ENCODE data around the gene CNTNAP5. TPM values are rescaled to one million over a fixed set of nuclear protein-coding genes. Genes with fewer than 3 reads are reported as not detected.

CNTNAP5 gene
- total RNA-seq, 1 donor = not detected

GRCh38 chr2:124485659-124486058, 460.6 kb downstream of the CNTNAP5 start:
- no peak for DNase-seq (ENCODE audit: low read depth)
- H3K4me3 ChIP-seq (ENCODE audit: low read depth, low read length) = no peak overlapping the region
- TF ChIP-seq, protein P1, sequence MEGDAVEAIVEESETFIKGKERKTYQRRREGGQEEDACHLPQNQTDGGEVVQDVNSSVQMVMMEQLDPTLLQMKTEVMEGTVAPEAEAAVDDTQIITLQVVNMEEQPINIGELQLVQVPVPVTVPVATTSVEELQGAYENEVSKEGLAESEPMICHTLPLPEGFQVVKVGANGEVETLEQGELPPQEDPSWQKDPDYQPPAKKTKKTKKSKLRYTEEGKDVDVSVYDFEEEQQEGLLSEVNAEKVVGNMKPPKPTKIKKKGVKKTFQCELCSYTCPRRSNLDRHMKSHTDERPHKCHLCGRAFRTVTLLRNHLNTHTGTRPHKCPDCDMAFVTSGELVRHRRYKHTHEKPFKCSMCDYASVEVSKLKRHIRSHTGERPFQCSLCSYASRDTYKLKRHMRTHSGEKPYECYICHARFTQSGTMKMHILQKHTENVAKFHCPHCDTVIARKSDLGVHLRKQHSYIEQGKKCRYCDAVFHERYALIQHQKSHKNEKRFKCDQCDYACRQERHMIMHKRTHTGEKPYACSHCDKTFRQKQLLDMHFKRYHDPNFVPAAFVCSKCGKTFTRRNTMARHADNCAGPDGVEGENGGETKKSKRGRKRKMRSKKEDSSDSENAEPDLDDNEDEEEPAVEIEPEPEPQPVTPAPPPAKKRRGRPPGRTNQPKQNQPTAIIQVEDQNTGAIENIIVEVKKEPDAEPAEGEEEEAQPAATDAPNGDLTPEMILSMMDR (IDR thresholded peaks at IDR 0.05; ENCODE audit: insufficient read depth, low read depth, low read length) = no peak

GRCh38 chr2:124489686-124490085, 464.6 kb downstream of the CNTNAP5 start:
- DNase-seq (ENCODE audit: low read depth) = no peak
- TF ChIP-seq, protein P1 (IDR thresholded peaks at IDR 0.05; ENCODE audit: insufficient read depth, low read depth, low read length) = no peak
- no peak overlapping the region for H3K4me3 ChIP-seq (ENCODE audit: low read depth, low read length)

- DNase-seq (ENCODE audit: low read depth) = no peak
- no peak overlapping the region for H3K4me3 ChIP-seq (ENCODE audit: low read depth, low read length)
- TF ChIP-seq, protein P1 (IDR thresholded peaks at IDR 0.05; ENCODE audit: insufficient read depth, low read depth, low read length) = no peak
Observed at GRCh38 chr2:124501575-124502152, 476.6 kb downstream of the CNTNAP5 start.

DNA sequence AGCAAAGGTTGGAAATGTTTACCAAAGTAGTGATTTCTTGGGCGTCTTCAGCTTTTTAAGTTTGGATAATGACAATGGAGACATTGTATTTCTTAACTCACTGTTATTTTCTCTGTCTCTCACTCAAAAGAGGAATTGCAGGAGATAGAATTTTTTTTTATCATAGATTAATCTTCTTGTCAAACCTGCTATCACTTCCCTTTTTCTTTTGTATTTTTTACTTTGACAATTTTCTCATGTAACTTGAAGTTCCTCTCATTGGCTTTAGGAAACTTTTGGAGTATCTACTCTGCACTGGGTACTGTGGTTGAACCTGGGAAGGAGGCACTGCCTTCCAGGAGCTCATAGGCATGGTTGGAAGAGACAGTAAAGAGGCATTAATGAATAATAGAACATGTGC, 489.1 kb downstream of the CNTNAP5 start:
- TF ChIP-seq, protein P1 (IDR thresholded peaks at IDR 0.05; ENCODE audit: insufficient read depth, low read depth, low read length) = no peak
- no peak for DNase-seq (ENCODE audit: low read depth)
- no peak overlapping the region for H3K4me3 ChIP-seq (ENCODE audit: low read depth, low read length)

GRCh38 chr2:124520953-124521352, 495.9 kb downstream of the CNTNAP5 start:
- no peak for DNase-seq (ENCODE audit: low read depth)
- TF ChIP-seq, protein P1 (IDR thresholded peaks at IDR 0.05; ENCODE audit: insufficient read depth, low read depth, low read length) = no peak
- H3K4me3 ChIP-seq (ENCODE audit: low read depth, low read length) = no peak overlapping the region

DNA sequence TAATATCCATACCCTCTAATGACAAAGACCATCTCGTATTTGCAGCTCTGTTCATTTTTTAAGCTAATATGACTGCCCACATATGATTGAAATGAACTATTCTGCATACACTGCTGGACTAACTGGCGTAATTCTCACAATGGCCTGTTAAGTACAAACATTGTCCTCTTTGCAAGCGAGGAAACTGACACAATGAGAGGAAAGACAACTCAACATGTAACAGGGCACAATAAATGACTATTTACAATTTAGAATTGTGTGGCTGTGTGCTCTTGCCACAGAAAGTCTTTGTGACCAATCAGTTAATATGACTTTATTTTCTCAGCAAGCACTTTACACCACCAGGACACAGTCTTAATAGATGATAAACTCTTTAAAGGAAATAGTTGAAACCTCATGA, 498.0 kb downstream of the CNTNAP5 start:
- no peak overlapping the region for H3K4me3 ChIP-seq (ENCODE audit: low read depth, low read length)
- TF ChIP-seq, protein P1 (IDR thresholded peaks at IDR 0.05; ENCODE audit: insufficient read depth, low read depth, low read length) = no peak
- DNase-seq (ENCODE audit: low read depth) = no peak
